Measurements from ENCODE around the gene C3orf62. TPM values are rescaled to one million over a fixed set of nuclear protein-coding genes. Genes with fewer than 3 reads are reported as not detected.
"Not testable (repeated sequence)": the region's sequence is repeated elsewhere in the genome, so short reads cannot be mapped to it uniquely, and the experiment has no call there.

C3orf62 gene
- total RNA-seq, 2 experiments from 2014 or later: 6.9 TPM

GRCh38 chr3:49237344-49237743 lies 39.7 kb downstream of the C3orf62 start:
- POLR2A ChIA-PET: no interaction called here
- CTCF ChIA-PET: no interaction called here

DNA sequence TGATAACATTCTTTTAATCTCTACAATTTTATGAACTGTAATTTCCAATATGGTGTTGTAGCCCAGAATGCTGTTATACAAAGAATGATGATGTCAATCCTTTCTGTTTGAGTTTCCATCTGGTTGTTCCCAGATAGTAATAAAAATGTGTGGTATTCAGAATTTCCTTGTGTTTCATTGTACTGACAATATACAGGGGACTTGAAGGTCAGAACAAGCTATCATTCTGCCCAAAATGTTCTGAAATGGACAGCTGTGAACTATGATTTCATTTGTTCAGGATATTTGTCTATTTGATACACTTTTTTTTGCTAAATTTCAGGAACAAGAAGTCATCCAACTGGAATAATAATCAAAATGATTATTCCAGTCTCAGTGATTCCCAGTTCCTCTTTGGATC lies 40.8 kb downstream of the C3orf62 start:
- ChIA-PET POLR2A (no interaction called here), CTCF (interaction anchor here (0.6 kb wide), 1 partner anchor 182 kb away, joined by 3 read pairs; no protein-coding TSS in a partner anchor)

GRCh38 chr3:49228817-49229216 lies 48.2 kb downstream of the C3orf62 start:
- POLR2A ChIA-PET, CTCF ChIA-PET: not testable (repeated sequence)

- CTCF ChIA-PET: no interaction called here
Observed at GRCh38 chr3:49222002-49222401, 55.0 kb downstream of the C3orf62 start.

DNA sequence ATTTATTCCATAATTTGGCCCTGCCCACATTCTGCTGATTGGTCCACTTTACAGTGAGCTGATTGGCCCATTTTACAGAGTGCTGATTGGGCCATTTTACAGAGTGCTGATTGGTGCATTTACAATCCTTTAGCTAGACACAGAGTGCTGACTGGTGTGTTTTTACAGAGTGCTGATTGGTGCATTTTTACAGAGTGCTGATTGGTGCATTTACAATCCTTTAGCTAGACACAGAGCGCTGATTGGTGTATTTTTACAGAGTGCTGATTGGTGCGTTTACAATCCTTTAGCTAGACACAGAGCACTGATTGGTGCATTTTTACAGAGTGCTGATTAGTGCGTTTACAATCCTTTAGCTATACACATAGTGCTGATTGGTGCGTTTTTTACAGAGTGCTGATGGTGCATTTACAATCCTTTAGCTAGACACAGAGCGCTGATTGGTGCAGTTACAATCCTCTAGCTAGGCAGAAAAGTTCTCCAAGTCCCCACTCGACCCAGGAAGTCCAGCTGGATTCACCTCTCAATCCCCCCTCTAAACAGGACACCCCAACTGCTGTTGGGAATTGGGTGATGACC lies 56.0 kb downstream of the C3orf62 start:
- CTCF ChIA-PET: not testable (repeated sequence)

More at GRCh38 chr3:49222002-49222401, 55.0 kb downstream of the C3orf62 start:
- POLR2A ChIA-PET: no interaction called here

GRCh38 chr3:49219132-49219531 lies 57.9 kb downstream of the C3orf62 start:
- POLR2A ChIA-PET: no interaction called here
- CTCF ChIA-PET: no interaction called here

More for the DNA sequence above, 56.0 kb downstream of the C3orf62 start:
- POLR2A ChIA-PET: interaction anchor here (0.6 kb wide), 1 partner anchor 89 kb away, joined by 6 read pairs; no protein-coding TSS in a partner anchor

Other genes with a start within 250 kb of the C3orf62 start
- gene IMPDH2, start 247.8 kb downstream of the C3orf62 start, total RNA-seq: 100 to 1,000 TPM; 461 to 466 TPM
- 100 to 1,000 TPM; 117 to 118 TPM for gene QRICH1, start 183.2 kb downstream of the C3orf62 start, total RNA-seq
- gene QARS1, start 172.5 kb downstream of the C3orf62 start, total RNA-seq: 100 to 1,000 TPM; 242 TPM
- 10 to 100 TPM; 56.7 to 57.9 TPM for gene USP19, start 156.4 kb downstream of the C3orf62 start, total RNA-seq
- not detected for gene LAMB2, start 144.2 kb downstream of the C3orf62 start, total RNA-seq
- gene CCDC71, start 110.9 kb downstream of the C3orf62 start, total RNA-seq: 10 to 100 TPM; 29.6 to 31.2 TPM
- gene KLHDC8B, start 105.6 kb downstream of the C3orf62 start, total RNA-seq: 1 to 10 TPM; 2.0 to 3.4 TPM
- gene USP4, start 62.8 kb upstream of the C3orf62 start, total RNA-seq: 10 to 100 TPM; 69.7 to 71.5 TPM
- gene GPX1, start 81.1 kb upstream of the C3orf62 start, total RNA-seq: 100 to 1,000 TPM; 217 to 219 TPM
- 100 to 1,000 TPM; 466 to 470 TPM for gene RHOA, start 134.7 kb upstream of the C3orf62 start, total RNA-seq
- gene TCTA, start 135.2 kb upstream of the C3orf62 start, total RNA-seq: 10 to 100 TPM; 17.7 to 17.9 TPM
- gene AMT, start 145.2 kb upstream of the C3orf62 start, total RNA-seq: 1 to 10 TPM in 1 of 2 experiments, under 1 TPM in 1; 0.99 to 1.5 TPM
- 10 to 100 TPM; 10.9 to 11.0 TPM for gene NICN1, start 152.1 kb upstream of the C3orf62 start, total RNA-seq
- 10 to 100 TPM; 17.8 to 20.9 TPM for gene DAG1, start 193.0 kb upstream of the C3orf62 start, total RNA-seq

Measured in activated CD8-positive, alpha-beta memory T cell treated with anti-CD3 and anti-CD28 coated beads for 36 hours (primary cell).